Right atrium auricular region (tissue), 2 donors: ENCODE results near the gene PMVK. TPM values are rescaled to one million over a fixed set of nuclear protein-coding genes. Genes with fewer than 3 reads are reported as not detected.

Experiments
- DNase-seq: peaks from one replicate; pipeline ENCODE4 v3.0.0-alpha.2; 2019; ENCODE audit warnings: low spot score
- H3K27ac ChIP-seq, 2 donors: fragments of 200-600 bp; sonication (generic); 1 replicate in 1 of 2; 2 replicates in 1 of 2; pipeline ENCODE4 v1.5.1; 2016 to 2019
- H3K27me3 ChIP-seq, 2 donors: fragments of 200-600 bp; sonication (generic); one replicate each; pipeline versions ENCODE4 v1.5.1 to v1.6.0; 2017 to 2019
- H3K36me3 ChIP-seq: fragments of 200-600 bp; sonication (generic); one replicate; pipeline ENCODE4 v1.5.1; 2016
- H3K4me1 ChIP-seq, 2 donors: fragments of 200-600 bp; sonication (generic); one replicate each; pipeline versions ENCODE4 v1.5.1 to v1.6.0; 2017 to 2019
- H3K4me3 ChIP-seq, 2 donors: fragments of 200-600 bp; sonication (generic); 1 replicate in 1 of 2; 2 replicates in 1 of 2; pipeline ENCODE4 v1.5.1; 2017 to 2019; ENCODE audit warnings: mild to moderate bottlenecking in 1 of 2, moderate library complexity in 1 of 2
- H3K9me3 ChIP-seq, 2 donors: fragments of 200-600 bp; sonication (generic); one replicate each; pipeline ENCODE4 v1.5.1; 2019
- CTCF ChIP-seq, 2 donors: fragments of 200-600 bp; sonication (generic); IDR thresholded peaks; one replicate each; pipeline ENCODE4 v1.5.1; 2019; ENCODE audit warnings: antibody characterized with exemption in 2 of 2
- total RNA-seq, 2 donors: library from RNA; depleted of rRNA; stranded (reverse); fragments of >200 nt; gene quantifications; one replicate each; pipeline ENCODE4 v1.1.0, GENCODE V29; 2016

Gene PMVK
- total RNA-seq, 2 donors from 2014 or later = 15.7 to 21.2 TPM

GRCh38 chr1:154972213-154972516 lies 35.6 kb upstream of the PMVK start:
- peak overlapping the region; percentile 99 for H3K27ac ChIP-seq
- H3K4me1 ChIP-seq = peaks cover 0 to 76% of the 10 kb centered on the region in 2 donors
- H3K27me3 ChIP-seq = no peaks in the 10 kb centered on the region
- no peaks in the 10 kb centered on the region for H3K9me3 ChIP-seq
- peaks cover 14% of the 10 kb centered on the region for H3K36me3 ChIP-seq
- no peak for TF ChIP-seq CTCF (IDR thresholded peaks at IDR 0.05)
- no peak for DNase-seq
- peak overlapping the region; percentile 74 to 76 for H3K4me3 ChIP-seq

- Histone ChIP-seq H3K4me1 (peaks cover 0 to 74% of the 10 kb centered on the region in 2 donors), H3K27me3 (no peaks in the 10 kb centered on the region), H3K36me3 (peaks cover 21% of the 10 kb centered on the region), H3K9me3 (no peaks in the 10 kb centered on the region), H3K27ac (peak overlapping the region; percentile 99), H3K4me3 (peak overlapping the region in 1 of 2 donors; percentile 48)
- DNase-seq = peak; percentile 88
- TF ChIP-seq CTCF (IDR thresholded peaks at IDR 0.05) = no peak
Observed at GRCh38 chr1:154971341-154971998, 35.0 kb upstream of the PMVK start.

GRCh38 chr1:154970631-154971340 lies 34.3 kb upstream of the PMVK start, which contains the start of gene SHC1:
TSS of gene SHC1 (minus strand) at chr1:154970747. CDS start at chr1:154970526, 221 bp downstream.
- TF ChIP-seq CTCF (IDR thresholded peaks at IDR 0.05) = no peak
- Histone ChIP-seq H3K4me3 (peak within 1 kb of the TSS; percentile 36 to 48), H3K27me3 (no peaks in the 10 kb centered on the region), H3K36me3 (peaks cover 28% of the 10 kb centered on the region), H3K4me1 (peaks cover 0 to 67% of the 10 kb centered on the region in 2 donors), H3K9me3 (no peaks in the 10 kb centered on the region), H3K27ac (peak within 1 kb of the TSS; percentile 99)
- DNase-seq = peak; percentile 97

- no peak for DNase-seq
Observed at GRCh38 chr1:154969860-154970452, 33.4 kb upstream of the PMVK start.

GRCh38 chr1:154969246-154969645 lies 32.7 kb upstream of the PMVK start:
- peaks cover 43% of the 10 kb centered on the region for H3K36me3 ChIP-seq
- H3K9me3 ChIP-seq = no peaks in the 10 kb centered on the region
- H3K27ac ChIP-seq = peak overlapping the region; percentile 99
- H3K27me3 ChIP-seq = no peaks in the 10 kb centered on the region
- H3K4me1 ChIP-seq = peaks cover 0 to 63% of the 10 kb centered on the region in 2 donors
- H3K4me3 ChIP-seq = peak overlapping the region in 1 of 2 donors; percentile 48
- DNase-seq = no peak
- no peak for TF ChIP-seq CTCF (IDR thresholded peaks at IDR 0.05)

More at GRCh38 chr1:154969860-154970452, 33.4 kb upstream of the PMVK start:
- H3K36me3 ChIP-seq = peaks cover 36% of the 10 kb centered on the region
- TF ChIP-seq CTCF (IDR thresholded peaks at IDR 0.05) = no peak
- H3K4me3 ChIP-seq = peak overlapping the region; percentile 36 to 48
- peak overlapping the region; percentile 99 for H3K27ac ChIP-seq
- H3K27me3 ChIP-seq = no peaks in the 10 kb centered on the region
- no peaks in the 10 kb centered on the region for H3K9me3 ChIP-seq
- peaks cover 0 to 63% of the 10 kb centered on the region in 2 donors for H3K4me1 ChIP-seq
